HG02981 (cell line): ENCODE data around the gene ZBTB38.

Experiments
- ATAC-seq: cut with Tn5 transposase; IDR thresholded peaks from one replicate; pipeline ENCODE4 v1.9.1; 2021; ENCODE audit warnings: mild to moderate bottlenecking, moderate library complexity; ENCODE audit not compliant: unreplicated experiment

The ZBTB38 gene

DNA sequence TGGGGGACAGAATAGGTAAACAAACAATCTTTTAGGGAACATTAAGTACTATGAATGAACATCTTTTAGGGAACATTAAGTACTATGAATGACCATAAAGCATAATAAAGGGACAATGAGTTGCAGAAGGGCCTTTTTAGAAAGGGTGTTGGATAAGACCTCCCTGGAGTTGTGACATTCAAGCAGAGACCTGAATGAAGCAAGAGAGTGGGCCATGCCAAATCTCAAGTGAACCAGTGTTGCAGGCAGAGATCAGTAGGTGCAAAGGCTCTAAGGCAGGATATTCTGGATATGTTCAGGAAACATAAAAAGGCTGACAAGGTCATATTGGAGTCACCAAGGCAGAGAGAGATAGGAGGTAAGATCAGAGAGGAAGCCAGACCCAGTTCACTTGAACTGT lies 29.4 kb upstream of the ZBTB38 start:
- no peak for ATAC-seq

GRCh38 chr3:141341536-141341935 lies 26.8 kb upstream of the ZBTB38 start:
- ATAC-seq, result no peak

- ATAC-seq, result no peak
Measured at GRCh38 chr3:141342386-141342785, 25.9 kb upstream of the ZBTB38 start.

GRCh38 chr3:141343077-141343476 lies 25.2 kb upstream of the ZBTB38 start:
- no peak for ATAC-seq

DNA sequence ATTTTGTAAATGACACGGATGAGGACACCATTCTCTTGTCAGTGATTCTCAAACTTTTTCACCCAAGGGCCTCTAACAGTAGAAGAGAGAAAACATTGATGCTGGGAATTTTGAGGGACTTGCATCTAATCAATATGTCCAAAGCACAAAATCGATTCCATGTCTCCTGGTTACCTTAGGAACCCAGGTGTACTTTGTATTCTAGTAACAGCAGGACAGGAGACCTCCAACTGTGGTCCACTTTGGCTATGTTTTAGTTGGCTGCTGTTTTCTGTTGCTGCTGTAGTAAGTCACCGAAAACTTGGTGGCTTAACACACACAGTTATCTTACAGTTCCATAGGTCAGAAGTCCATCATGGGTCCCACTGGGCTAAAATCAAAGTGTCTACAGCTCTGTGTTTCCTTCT lies 24.4 kb upstream of the ZBTB38 start:
- ATAC-seq, result no peak

GRCh38 chr3:141345528-141345927 lies 22.8 kb upstream of the ZBTB38 start:
- no peak for ATAC-seq

DNA sequence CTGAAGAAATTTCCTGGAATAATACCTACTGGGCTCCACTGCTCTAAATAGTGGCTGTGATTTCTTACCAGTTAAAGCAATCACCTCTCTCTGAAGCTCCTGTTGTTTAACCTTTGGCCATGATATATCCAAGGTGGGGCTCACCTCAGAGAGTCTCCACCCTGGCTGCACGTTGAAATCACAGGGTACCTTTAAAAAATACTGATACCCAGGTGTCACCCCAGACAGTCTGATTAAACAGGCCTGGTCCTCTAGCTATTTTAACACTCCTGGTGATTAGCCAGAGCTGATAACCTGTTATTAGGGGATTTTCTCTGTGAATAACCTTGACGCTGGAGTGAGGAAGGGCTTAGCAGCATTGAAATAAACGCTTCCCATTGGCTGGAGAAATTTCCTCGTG lies 22.3 kb upstream of the ZBTB38 start:
- no peak for ATAC-seq

- ATAC-seq, result no peak
Measured at GRCh38 chr3:141346418-141346817, 21.9 kb upstream of the ZBTB38 start.

DNA sequence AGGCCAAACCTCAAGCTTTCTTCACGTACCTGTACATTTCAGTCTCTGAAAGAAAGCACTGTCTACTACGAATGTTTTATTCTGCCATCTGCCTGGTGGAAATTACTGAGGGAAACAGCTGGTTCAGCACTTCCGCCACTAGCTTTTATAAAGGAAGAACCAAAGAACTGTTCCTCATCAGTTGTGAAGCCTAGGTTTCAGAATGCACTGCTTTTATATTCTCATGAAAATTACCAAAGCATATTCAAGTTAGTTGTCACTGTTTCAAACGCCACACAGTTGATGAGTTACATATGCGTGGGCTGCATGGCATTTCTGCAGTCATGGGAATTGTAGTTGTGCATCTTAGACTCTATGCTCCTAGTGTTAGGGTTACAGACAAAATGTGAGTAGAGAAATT lies 21.5 kb upstream of the ZBTB38 start:
- no peak for ATAC-seq

DNA sequence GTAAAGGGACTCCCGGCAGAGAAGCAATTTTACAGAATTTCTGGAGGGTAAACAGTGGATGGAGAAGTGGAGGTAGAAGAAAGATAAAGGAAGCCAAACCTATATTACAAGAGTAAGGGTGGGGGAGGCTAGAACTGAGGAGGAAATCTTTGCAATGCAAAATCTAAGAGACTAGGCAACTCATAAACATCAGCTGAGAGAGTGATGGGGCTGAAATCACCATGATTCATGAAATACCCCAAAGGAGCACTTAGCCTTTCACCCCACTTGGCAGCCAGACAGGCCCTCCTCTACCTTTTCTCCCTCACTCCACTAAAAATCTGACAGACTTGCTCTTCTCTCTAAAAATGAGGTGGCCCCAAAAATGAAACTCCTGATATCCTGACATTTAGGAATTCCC lies 19.5 kb upstream of the ZBTB38 start:
- ATAC-seq, result no peak

DNA sequence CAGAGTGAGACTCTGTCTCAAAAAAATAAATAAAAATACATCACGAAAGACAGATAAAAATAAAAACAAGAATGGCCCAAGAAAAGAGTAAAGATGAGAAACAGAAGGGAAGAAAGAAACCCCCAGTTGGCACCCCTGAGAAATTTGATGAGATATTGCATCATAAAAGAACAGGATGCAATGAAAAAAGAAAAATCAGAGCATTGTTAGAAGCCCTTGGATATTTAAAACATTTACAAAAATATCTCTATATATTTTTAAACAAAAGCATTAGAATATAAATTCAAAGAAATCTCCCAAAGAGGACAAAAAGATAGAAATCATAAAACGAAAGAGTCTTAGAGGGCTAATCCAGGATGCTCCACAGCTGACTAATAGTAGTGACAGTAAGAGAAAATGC lies 18.6 kb upstream of the ZBTB38 start:
- no peak for ATAC-seq

- ATAC-seq, result no peak
Measured at GRCh38 chr3:141350666-141351065, 17.6 kb upstream of the ZBTB38 start.

GRCh38 chr3:141352262-141352984 lies 15.9 kb upstream of the ZBTB38 start:
- ATAC-seq, result no peak

DNA sequence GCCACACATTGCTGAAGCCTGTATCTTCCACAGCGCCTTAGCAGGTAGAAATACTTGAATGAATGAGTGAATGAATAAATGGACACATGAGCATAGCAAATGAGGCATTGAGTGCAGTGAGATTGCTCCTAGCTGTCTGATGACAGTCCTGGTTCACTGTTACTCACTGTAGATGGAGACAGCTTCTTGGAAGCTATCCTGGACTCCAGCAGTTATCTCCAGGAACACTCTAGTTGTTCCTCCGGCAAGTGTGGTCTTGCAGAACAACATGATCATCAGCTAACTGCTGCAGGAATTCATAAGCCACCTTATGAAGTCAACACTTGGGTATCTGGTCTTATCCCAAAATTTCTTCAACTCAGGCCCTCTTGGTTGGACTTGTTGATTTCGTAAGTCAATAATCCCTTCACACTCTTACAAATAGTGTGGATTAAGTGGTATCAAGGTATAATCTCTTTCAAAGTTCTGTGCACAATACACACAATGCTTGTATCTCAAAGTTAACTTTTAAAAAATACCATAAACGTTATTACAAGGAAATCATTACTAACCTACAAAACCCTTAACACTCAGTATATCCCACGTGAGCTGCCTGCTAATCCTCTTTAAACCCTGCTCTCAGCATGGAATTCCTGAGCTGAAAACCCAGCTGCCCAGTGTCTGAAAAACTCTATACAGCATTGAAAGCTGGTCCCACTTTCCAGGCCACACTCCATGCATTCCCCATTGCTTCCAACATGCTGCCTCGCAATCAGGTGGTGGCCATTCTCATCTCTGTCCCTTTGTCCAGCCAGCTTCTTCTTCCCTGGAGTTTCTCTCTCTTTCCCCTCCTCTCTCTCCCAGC lies 14.4 kb upstream of the ZBTB38 start:
- ATAC-seq, result no peak

DNA sequence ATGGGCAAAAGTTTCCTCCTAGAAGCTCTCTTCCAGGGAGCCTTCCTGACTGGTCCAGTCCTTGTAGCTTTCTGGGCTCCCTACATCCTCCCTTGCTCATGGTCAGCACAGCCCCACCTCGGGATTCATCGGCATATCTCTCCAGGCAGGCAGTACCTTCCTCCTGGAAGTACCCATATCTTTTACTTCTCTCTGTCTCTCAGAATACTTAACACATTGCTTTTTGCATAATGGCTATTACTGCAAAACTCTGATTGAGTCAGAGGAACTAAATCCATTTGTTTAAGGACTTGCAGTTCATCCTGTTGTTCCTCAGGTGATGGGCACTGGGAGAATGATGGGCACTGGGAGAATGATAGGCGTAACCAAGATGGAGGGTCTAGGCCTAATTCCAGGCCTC lies 13.8 kb upstream of the ZBTB38 start:
- no peak for ATAC-seq

GRCh38 chr3:141355242-141355641 lies 13.1 kb upstream of the ZBTB38 start:
- no peak for ATAC-seq

- no peak for ATAC-seq
Measured at GRCh38 chr3:141356046-141356445, 12.3 kb upstream of the ZBTB38 start.

- no peak for ATAC-seq
Measured at GRCh38 chr3:141360888-141361598, 7.3 kb upstream of the ZBTB38 start.

GRCh38 chr3:141362736-141363135 lies 5.6 kb upstream of the ZBTB38 start:
- no peak for ATAC-seq

GRCh38 chr3:141365201-141365600 lies 3.1 kb upstream of the ZBTB38 start:
- ATAC-seq, result no peak

GRCh38 chr3:141366285-141367037 lies 1.8 kb upstream of the ZBTB38 start:
- ATAC-seq, result no peak
